Activated naive CD8-positive, alpha-beta T cell treated with anti-CD3 and anti-CD28 coated beads for 36 hours (primary cell): ENCODE data around the gene ADAMTSL1. TPM values are rescaled to one million over a fixed set of nuclear protein-coding genes. Genes with fewer than 3 reads are reported as not detected.

Experiments used
- DNase-seq: peaks from one replicate; pipeline ENCODE4 v3.0.0; 2021
- H3K27ac Mint-ChIP-seq: one replicate; pipeline ENCODE4 v1.8.0; 2022; ENCODE audit warnings: mild to moderate bottlenecking, moderate library complexity, mixed read lengths
- H3K27me3 Mint-ChIP-seq: one replicate; pipeline ENCODE4 v1.8.0; 2022; ENCODE audit warnings: mild to moderate bottlenecking, mixed read lengths
- H3K36me3 Mint-ChIP-seq: one replicate; pipeline ENCODE4 v1.8.0; 2021; ENCODE audit warnings: mild to moderate bottlenecking, mixed read lengths
- H3K4me1 Mint-ChIP-seq: one replicate; pipeline ENCODE4 v1.8.0; 2021; ENCODE audit warnings: mixed read lengths
- H3K4me3 Mint-ChIP-seq: one replicate; pipeline ENCODE4 v1.8.0; 2022; ENCODE audit warnings: mild to moderate bottlenecking, moderate library complexity, mixed read lengths
- H3K9me3 Mint-ChIP-seq: one replicate; pipeline ENCODE4 v1.8.0; 2022; ENCODE audit warnings: mixed read lengths
- total RNA-seq, 2 experiments: library from RNA; stranded (reverse); gene quantifications; one replicate each; pipeline ENCODE4 v1.2.3, GENCODE V29; 2021

Gene ADAMTSL1
- total RNA-seq, 2 experiments from 2014 or later: not detected

DNA sequence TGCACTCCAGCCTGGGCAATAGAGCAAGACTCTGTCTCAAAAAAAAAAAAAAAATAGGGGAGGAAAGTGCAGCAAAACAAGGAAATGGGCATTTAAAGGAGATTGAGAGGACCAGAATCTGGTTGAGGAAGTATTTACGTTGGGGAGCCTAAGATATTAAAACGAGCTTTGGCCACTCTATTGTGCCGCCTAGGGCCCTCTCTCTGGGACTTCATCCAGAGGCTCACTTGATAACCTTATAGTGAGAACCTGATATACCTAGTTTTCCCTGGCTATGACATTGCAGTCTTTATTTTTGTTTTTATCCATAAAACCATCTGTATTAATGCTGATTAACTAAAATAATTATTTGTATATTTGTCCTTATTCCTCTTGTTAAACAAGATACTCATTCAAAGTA, 345.5 kb downstream of the ADAMTSL1 start:
- no peak for DNase-seq
- no peak overlapping the region for H3K27ac Mint-ChIP-seq
- H3K4me3 Mint-ChIP-seq: no peak overlapping the region
- H3K9me3 Mint-ChIP-seq: no peaks in the 10 kb centered on the region
- peaks cover 10% of the 10 kb centered on the region for H3K27me3 Mint-ChIP-seq
- no peaks in the 10 kb centered on the region for H3K4me1 Mint-ChIP-seq
- no peaks in the 10 kb centered on the region for H3K36me3 Mint-ChIP-seq

- Mint-ChIP-seq H3K4me3 (no peak overlapping the region), H3K9me3 (no peaks in the 10 kb centered on the region), H3K36me3 (no peaks in the 10 kb centered on the region), H3K4me1 (peaks cover 2% of the 10 kb centered on the region), H3K27ac (no peak overlapping the region), H3K27me3 (peaks cover 5% of the 10 kb centered on the region)
- DNase-seq: no peak
These were observed 346.7 kb downstream of the ADAMTSL1 start for GRCh38 chr9:18820566-18821095.

DNA sequence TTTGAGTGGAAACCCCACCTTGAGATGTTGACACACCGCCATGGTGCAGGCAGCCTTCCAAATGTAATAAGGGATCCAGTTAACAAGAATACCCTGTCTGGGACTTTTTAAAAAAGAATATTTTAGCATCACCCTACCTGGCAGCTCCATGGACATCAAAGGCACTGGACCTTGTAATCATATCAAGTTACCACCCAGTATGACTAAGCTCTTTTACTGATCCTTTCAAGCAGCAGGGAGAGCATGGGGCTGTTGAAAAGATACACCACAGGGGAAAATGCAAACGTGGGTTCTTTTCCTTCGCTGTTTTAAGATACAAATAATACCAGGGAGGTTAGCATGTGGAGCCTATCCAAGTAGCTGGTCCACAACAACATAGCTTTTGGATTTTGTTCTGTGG, 347.8 kb downstream of the ADAMTSL1 start:
- H3K4me3 Mint-ChIP-seq: no peak overlapping the region
- no peaks in the 10 kb centered on the region for H3K36me3 Mint-ChIP-seq
- no peak overlapping the region for H3K27ac Mint-ChIP-seq
- H3K27me3 Mint-ChIP-seq: no peaks in the 10 kb centered on the region
- DNase-seq: no peak
- peaks cover 8% of the 10 kb centered on the region for H3K4me1 Mint-ChIP-seq
- no peaks in the 10 kb centered on the region for H3K9me3 Mint-ChIP-seq

DNA sequence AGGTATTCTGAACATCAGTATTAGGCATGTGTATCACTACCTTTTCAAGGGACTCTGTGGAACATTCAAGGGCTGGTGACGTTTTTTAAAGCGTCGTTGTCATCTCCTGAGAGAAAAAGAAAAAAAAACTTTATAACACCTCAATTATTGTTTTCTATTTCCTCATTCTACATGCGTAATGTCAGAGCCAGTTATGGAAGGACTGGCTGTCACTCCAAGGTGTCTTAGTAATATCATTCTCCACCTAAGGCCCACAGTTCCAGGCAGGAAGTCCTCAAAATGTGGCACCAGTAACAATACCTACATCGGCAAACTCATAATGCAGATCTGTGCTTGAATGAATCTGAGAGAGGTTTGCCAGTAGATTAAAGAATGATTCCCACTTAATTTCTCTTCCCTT, 348.9 kb downstream of the ADAMTSL1 start:
- no peak for DNase-seq
- Mint-ChIP-seq H3K36me3 (no peaks in the 10 kb centered on the region), H3K4me1 (peaks cover 8% of the 10 kb centered on the region), H3K27ac (no peak overlapping the region), H3K27me3 (no peaks in the 10 kb centered on the region), H3K4me3 (no peak overlapping the region), H3K9me3 (no peaks in the 10 kb centered on the region)

DNA sequence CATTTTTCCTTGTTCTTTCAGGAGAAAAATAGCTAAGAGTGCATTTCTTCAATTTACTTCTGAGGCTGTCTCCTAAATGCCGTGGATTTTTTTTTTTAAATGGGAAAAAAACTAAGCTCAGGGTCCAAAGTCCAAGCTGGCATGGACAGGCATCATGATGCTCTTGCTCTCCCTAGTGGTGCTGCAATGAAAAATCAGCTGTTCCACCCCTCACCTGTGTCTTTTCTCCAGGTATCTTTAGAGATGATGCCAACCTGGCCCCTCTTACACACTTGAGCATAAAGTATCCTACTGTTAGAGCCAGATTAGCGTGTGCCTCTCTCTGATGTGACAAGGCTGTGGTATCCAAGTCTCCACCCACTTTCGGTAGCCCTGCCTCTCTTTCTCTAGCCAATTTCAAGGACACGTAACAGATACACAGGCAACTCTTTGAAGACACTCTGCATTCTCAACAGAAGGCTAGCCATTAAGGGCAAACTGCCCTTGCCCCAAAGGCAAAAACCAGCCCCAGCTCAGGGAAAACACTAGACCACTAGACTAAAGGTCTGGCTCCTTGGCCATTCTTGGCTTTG, 350.2 kb downstream of the ADAMTSL1 start:
- Mint-ChIP-seq H3K27ac (no peak overlapping the region), H3K4me3 (no peak overlapping the region), H3K9me3 (no peaks in the 10 kb centered on the region), H3K4me1 (peaks cover 8% of the 10 kb centered on the region), H3K27me3 (no peaks in the 10 kb centered on the region), H3K36me3 (no peaks in the 10 kb centered on the region)
- no peak for DNase-seq

- no peak overlapping the region for H3K27ac Mint-ChIP-seq
- peaks cover 8% of the 10 kb centered on the region for H3K4me1 Mint-ChIP-seq
- no peaks in the 10 kb centered on the region for H3K27me3 Mint-ChIP-seq
- no peaks in the 10 kb centered on the region for H3K9me3 Mint-ChIP-seq
- no peaks in the 10 kb centered on the region for H3K36me3 Mint-ChIP-seq
- no peak overlapping the region for H3K4me3 Mint-ChIP-seq
- no peak for DNase-seq
These were observed 351.8 kb downstream of the ADAMTSL1 start for GRCh38 chr9:18825656-18826170.

- no peak for DNase-seq
- no peaks in the 10 kb centered on the region for H3K9me3 Mint-ChIP-seq
- no peaks in the 10 kb centered on the region for H3K36me3 Mint-ChIP-seq
- H3K4me3 Mint-ChIP-seq: no peak overlapping the region
- H3K27ac Mint-ChIP-seq: no peak overlapping the region
- peaks cover 8% of the 10 kb centered on the region for H3K4me1 Mint-ChIP-seq
- H3K27me3 Mint-ChIP-seq: no peaks in the 10 kb centered on the region
These were observed 352.3 kb downstream of the ADAMTSL1 start for GRCh38 chr9:18826248-18826647.

DNA sequence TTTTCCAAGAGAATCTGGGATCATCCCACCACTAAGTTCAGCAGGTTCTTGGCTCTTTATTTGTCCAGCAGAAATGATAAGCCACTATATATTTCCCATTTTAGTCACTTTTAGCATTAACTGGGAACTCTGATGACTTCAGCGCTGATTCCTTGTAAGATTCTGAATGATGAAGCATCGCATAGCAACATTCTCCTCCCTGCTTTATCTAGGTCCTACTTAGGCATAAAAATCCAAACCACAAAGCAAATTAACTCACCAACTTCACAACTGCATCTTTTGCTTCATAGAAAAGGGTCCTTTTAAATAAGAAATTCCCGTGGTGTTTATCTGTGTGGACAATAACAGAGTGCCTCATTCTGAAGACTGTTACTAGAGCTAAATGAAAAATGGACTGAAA, 355.1 kb downstream of the ADAMTSL1 start:
- DNase-seq: no peak
- no peaks in the 10 kb centered on the region for H3K9me3 Mint-ChIP-seq
- H3K4me3 Mint-ChIP-seq: no peak overlapping the region
- no peak overlapping the region for H3K27ac Mint-ChIP-seq
- H3K4me1 Mint-ChIP-seq: peaks cover 8% of the 10 kb centered on the region
- H3K27me3 Mint-ChIP-seq: no peaks in the 10 kb centered on the region
- H3K36me3 Mint-ChIP-seq: no peaks in the 10 kb centered on the region

GRCh38 chr9:18829873-18830272, 355.9 kb downstream of the ADAMTSL1 start:
- Mint-ChIP-seq H3K4me1 (peaks cover 8% of the 10 kb centered on the region), H3K36me3 (no peaks in the 10 kb centered on the region), H3K27me3 (no peaks in the 10 kb centered on the region), H3K9me3 (no peaks in the 10 kb centered on the region), H3K27ac (no peak overlapping the region), H3K4me3 (no peak overlapping the region)
- DNase-seq: no peak

DNA sequence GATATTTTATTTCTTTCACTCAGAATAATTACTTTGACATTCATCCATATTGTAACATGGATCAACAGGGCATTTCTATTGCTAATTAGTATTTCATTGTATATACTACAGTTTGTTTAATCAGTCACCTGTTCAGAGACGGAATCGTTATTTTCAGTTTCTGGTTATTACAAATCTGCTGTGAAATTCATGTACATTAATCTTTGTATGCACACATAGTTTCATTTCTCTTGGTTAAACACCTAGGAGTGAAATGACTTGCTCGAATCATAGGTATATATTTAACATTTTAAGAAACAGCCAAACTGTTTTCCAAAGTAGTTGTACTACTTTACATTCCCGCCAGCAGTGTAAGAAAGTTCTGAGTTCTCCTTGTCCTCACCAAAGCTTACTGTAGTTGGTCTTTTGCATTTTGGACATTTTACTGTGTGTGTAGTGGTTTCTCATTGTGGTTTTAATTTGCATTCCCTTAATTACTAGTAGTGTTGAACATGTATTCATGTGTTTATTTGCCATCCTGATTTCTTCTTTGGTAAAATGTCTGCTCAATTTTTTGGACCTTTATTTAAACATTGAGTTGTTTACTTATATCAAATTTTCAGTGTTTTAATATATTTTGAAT, 360.9 kb downstream of the ADAMTSL1 start:
- H3K9me3 Mint-ChIP-seq: no peaks in the 10 kb centered on the region
- H3K36me3 Mint-ChIP-seq: no peaks in the 10 kb centered on the region
- no peak overlapping the region for H3K4me3 Mint-ChIP-seq
- DNase-seq: no peak
- H3K27ac Mint-ChIP-seq: no peak overlapping the region
- H3K4me1 Mint-ChIP-seq: no peaks in the 10 kb centered on the region
- peaks cover 8% of the 10 kb centered on the region for H3K27me3 Mint-ChIP-seq

GRCh38 chr9:18837402-18837801, 363.4 kb downstream of the ADAMTSL1 start:
- H3K4me1 Mint-ChIP-seq: no peaks in the 10 kb centered on the region
- no peak overlapping the region for H3K27ac Mint-ChIP-seq
- H3K27me3 Mint-ChIP-seq: peaks cover 8% of the 10 kb centered on the region
- no peaks in the 10 kb centered on the region for H3K36me3 Mint-ChIP-seq
- no peak overlapping the region for H3K4me3 Mint-ChIP-seq
- H3K9me3 Mint-ChIP-seq: peaks cover 1% of the 10 kb centered on the region
- DNase-seq: no peak

- H3K4me3 Mint-ChIP-seq: no peak overlapping the region
- no peak for DNase-seq
- no peaks in the 10 kb centered on the region for H3K4me1 Mint-ChIP-seq
- no peak overlapping the region for H3K27ac Mint-ChIP-seq
- no peaks in the 10 kb centered on the region for H3K27me3 Mint-ChIP-seq
- H3K9me3 Mint-ChIP-seq: no peaks in the 10 kb centered on the region
- H3K36me3 Mint-ChIP-seq: no peaks in the 10 kb centered on the region
These were observed 373.8 kb downstream of the ADAMTSL1 start for GRCh38 chr9:18847576-18848275.

DNA sequence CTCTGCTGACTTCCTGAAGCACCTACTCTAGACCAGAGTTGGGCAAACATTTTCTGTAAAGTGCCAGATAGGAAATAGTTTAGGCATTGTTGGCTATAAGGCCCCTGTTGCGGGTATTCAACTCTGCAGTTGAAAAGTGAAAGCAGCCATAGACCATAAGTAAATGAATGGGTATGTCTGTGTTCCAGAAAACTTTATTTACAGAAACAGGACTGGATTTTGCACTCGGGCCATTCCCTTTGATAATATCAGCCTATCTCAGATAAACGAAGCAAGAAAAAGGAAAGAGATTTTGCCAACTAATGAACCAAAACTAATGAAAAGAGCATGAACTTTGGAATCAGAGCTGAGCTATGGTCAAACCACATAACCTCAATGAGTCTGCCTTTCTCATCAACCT, 374.7 kb downstream of the ADAMTSL1 start:
- Mint-ChIP-seq H3K36me3 (no peaks in the 10 kb centered on the region), H3K9me3 (no peaks in the 10 kb centered on the region), H3K4me3 (no peak overlapping the region), H3K4me1 (no peaks in the 10 kb centered on the region), H3K27me3 (no peaks in the 10 kb centered on the region), H3K27ac (no peak overlapping the region)
- no peak for DNase-seq

DNA sequence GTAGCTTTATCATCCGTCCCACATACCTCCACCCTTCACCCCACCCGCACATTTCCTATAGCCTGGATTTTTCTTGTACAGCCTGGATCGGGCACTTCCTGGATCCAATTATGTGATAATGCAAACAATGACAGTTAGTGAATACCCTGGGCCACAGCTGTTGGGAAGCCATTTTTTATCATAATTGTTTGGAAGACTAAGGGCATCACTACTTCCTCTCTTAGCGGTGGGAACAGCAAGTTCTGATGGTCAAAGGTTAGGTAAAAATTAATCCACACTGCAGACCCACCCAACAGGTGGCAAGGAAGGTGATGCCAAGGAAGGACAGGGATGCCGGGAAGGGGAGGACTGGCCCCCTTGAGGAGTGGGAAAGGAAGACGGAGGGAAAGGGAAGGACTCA, 375.3 kb downstream of the ADAMTSL1 start:
- Mint-ChIP-seq H3K9me3 (no peaks in the 10 kb centered on the region), H3K4me3 (no peak overlapping the region)
- DNase-seq: no peak

DNA sequence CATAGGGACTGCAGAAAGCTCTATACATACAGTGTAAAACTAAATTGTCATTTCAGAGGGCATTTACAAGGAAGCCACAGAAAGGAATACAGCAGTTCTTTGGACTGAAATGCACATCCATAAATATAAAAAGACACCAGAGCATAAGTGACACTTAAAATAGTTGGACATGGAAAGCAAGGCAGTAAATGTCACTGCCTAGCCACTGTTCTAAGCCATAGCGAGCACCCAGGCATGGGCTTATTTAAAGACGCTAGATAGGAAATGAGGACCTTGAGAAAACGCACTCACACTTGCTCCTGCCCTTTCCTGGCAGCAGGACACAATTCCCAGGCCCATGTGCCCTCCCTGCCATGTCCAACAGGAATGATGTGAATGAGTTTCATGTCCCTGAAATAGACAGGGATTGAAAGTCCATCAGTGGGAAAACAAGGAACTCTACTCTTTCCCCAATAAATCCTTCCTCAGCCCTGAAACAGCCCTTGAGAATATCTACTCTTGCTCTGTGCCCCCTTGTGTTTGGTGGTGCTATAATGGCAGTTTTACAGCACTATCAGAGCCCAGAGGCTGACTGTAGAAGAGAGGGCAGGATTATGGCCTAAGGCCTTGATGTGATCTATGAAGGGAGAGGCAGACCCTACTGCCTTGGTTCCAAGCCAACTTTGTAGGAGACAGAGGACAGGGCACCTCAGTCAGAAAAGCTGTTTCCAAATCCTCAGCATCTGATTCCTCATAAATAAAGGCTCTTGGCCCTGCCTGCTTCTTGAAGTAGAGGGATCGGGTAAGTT, 376.1 kb downstream of the ADAMTSL1 start:
- Mint-ChIP-seq H3K36me3 (no peaks in the 10 kb centered on the region), H3K9me3 (no peaks in the 10 kb centered on the region), H3K4me3 (no peak overlapping the region), H3K27me3 (no peaks in the 10 kb centered on the region), H3K27ac (no peak overlapping the region), H3K4me1 (no peaks in the 10 kb centered on the region)
- DNase-seq: no peak

More for the DNA sequence above, 375.3 kb downstream of the ADAMTSL1 start:
- Mint-ChIP-seq H3K4me1 (no peaks in the 10 kb centered on the region), H3K36me3 (no peaks in the 10 kb centered on the region), H3K27me3 (no peaks in the 10 kb centered on the region), H3K27ac (no peak overlapping the region)
